ENCODE data around the gene CRYBB2. TPM values are rescaled to one million over a fixed set of nuclear protein-coding genes. Genes with fewer than 3 reads are reported as not detected.

CRYBB2 gene, protein sequence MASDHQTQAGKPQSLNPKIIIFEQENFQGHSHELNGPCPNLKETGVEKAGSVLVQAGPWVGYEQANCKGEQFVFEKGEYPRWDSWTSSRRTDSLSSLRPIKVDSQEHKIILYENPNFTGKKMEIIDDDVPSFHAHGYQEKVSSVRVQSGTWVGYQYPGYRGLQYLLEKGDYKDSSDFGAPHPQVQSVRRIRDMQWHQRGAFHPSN
- not detected in 2 replicates for total RNA-seq

GRCh38 chr22:25219211-25219689, at the start of gene CRYBB2:
Gene CRYBB2, plus strand, starts transcription at chr22:25219639. Its CDS starts 1,791 bp downstream, at chr22:25221430.

GRCh38 chr22:25199731-25200520, 19.5 kb upstream of the CRYBB2 start, which contains the start of gene CRYBB3:
Gene CRYBB3, plus strand, starts transcription at chr22:25199858. Its CDS starts 1,539 bp downstream, at chr22:25201397.

Other genes starting within 250 kb of the CRYBB2 start
- gene CRYBB3, start 19.8 kb upstream of the CRYBB2 start, total RNA-seq, result not detected in 2 replicates

All from bronchus fibroblast of lung (primary cell).